ENCODE measurements around the gene FABP7. TPM values are rescaled to one million over a fixed set of nuclear protein-coding genes. Genes with fewer than 3 reads are reported as not detected.

FABP7 gene
- total RNA-seq, 1 donor from 2014 or later: not detected

GRCh38 chr6:122832459-122832858, 52.9 kb downstream of the FABP7 start:
- DNase-seq (ENCODE audit: low spot score): no peak

- DNase-seq (ENCODE audit: low spot score): no peak
Measured at GRCh38 chr6:122833021-122833491, 53.5 kb downstream of the FABP7 start.

Other genes starting within 250 kb of the FABP7 start
- 1.00 TPM for gene PKIB, start 169.3 kb upstream of the FABP7 start, total RNA-seq
- 7.4 TPM for gene SMPDL3A, start 9.5 kb downstream of the FABP7 start, total RNA-seq
- not detected for gene CLVS2, start 216.5 kb downstream of the FABP7 start, total RNA-seq

Measured in mesenteric fat pad (tissue), 1 donor.